ENCODE measurements around the gene ZFHX3. TPM values are rescaled to one million over a fixed set of nuclear protein-coding genes. Genes with fewer than 3 reads are reported as not detected.

The ZFHX3 gene
- total RNA-seq, 1 experiment from 2014 or later: 21.8 TPM

- POLR2A ChIA-PET (ENCODE audit: low non-redundant PET): no interaction called here
- CTCF ChIA-PET: interaction anchor here (1.1 kb wide), 1 partner anchor 46 kb away, joined by 3 read pairs; no protein-coding TSS in a partner anchor
- Histone ChIP-seq H3K4me3 (ENCODE audit: low read depth, low read length, poor library complexity, severe bottlenecking) (no peak overlapping the region), H3K4me1 (ENCODE audit: insufficient read depth, low read length, poor library complexity, severe bottlenecking) (peaks cover 50% of the 10 kb centered on the region), H3K27ac (ENCODE audit: low read depth, low read length, poor library complexity, severe bottlenecking) (peak overlapping the region; percentile 50), H3K9me3 (ENCODE audit: low read depth, low read length, poor library complexity, severe bottlenecking) (no peaks in the 10 kb centered on the region), H3K36me3 (ENCODE audit: insufficient read depth, low read length, poor library complexity, severe bottlenecking) (no peaks in the 10 kb centered on the region), H3K27me3 (replicated peaks; ENCODE audit: insufficient read depth, low read depth, low read length, poor library complexity) (no peaks in the 10 kb centered on the region)
- TF ChIP-seq EZH2 (IDR thresholded peaks at IDR 0.05; ENCODE audit: borderline replicate concordance, low read depth, low read length, poor library complexity, severe bottlenecking): no peak
- TF ChIP-seq CTCF (conservative IDR thresholded peaks at IDR 0.05; ENCODE audit: low read depth, low read length): no peak
- peak; percentile 54 for DNase-seq (ENCODE audit: low spot score)
- intact Hi-C loops (cut with micrococcal nuclease; ENCODE audit: unreplicated experiment): no loop called here
- no TSS peak for BruUV-seq (replicated peaks)
Measured at GRCh38 chr16:72878301-72879269, 169.3 kb downstream of the ZFHX3 start.

GRCh38 chr16:72877374-72878028, 170.4 kb downstream of the ZFHX3 start:
- no peaks in the 10 kb centered on the region for H3K27me3 ChIP-seq (replicated peaks; ENCODE audit: insufficient read depth, low read depth, low read length, poor library complexity)
- H3K9me3 ChIP-seq (ENCODE audit: low read depth, low read length, poor library complexity, severe bottlenecking): no peaks in the 10 kb centered on the region
- intact Hi-C loops (cut with micrococcal nuclease; ENCODE audit: unreplicated experiment): no loop called here
- CTCF ChIA-PET: interaction anchor here (1.1 kb wide), 1 partner anchor 45 kb away, joined by 3 read pairs; no protein-coding TSS in a partner anchor
- POLR2A ChIA-PET (ENCODE audit: low non-redundant PET): no interaction called here
- peak overlapping the region; percentile 50 for H3K27ac ChIP-seq (ENCODE audit: low read depth, low read length, poor library complexity, severe bottlenecking)
- no peaks in the 10 kb centered on the region for H3K36me3 ChIP-seq (ENCODE audit: insufficient read depth, low read length, poor library complexity, severe bottlenecking)
- peaks cover 50% of the 10 kb centered on the region for H3K4me1 ChIP-seq (ENCODE audit: insufficient read depth, low read length, poor library complexity, severe bottlenecking)
- DNase-seq (ENCODE audit: low spot score): peak; percentile 87
- BruUV-seq (replicated peaks): no TSS peak
- H3K4me3 ChIP-seq (ENCODE audit: low read depth, low read length, poor library complexity, severe bottlenecking): no peak overlapping the region
- TF ChIP-seq EZH2 (IDR thresholded peaks at IDR 0.05; ENCODE audit: borderline replicate concordance, low read depth, low read length, poor library complexity, severe bottlenecking) (no peak), CTCF (conservative IDR thresholded peaks at IDR 0.05; ENCODE audit: low read depth, low read length) (no peak)

- H3K4me3 ChIP-seq (ENCODE audit: low read depth, low read length, poor library complexity, severe bottlenecking): no peak overlapping the region
- no peak for DNase-seq (ENCODE audit: low spot score)
- peaks cover 50% of the 10 kb centered on the region for H3K4me1 ChIP-seq (ENCODE audit: insufficient read depth, low read length, poor library complexity, severe bottlenecking)
- intact Hi-C loops (cut with micrococcal nuclease; ENCODE audit: unreplicated experiment): no loop called here
- H3K27ac ChIP-seq (ENCODE audit: low read depth, low read length, poor library complexity, severe bottlenecking): peak overlapping the region; percentile 50
- CTCF ChIA-PET: no interaction called here
- POLR2A ChIA-PET (ENCODE audit: low non-redundant PET): no interaction called here
- H3K27me3 ChIP-seq (replicated peaks; ENCODE audit: insufficient read depth, low read depth, low read length, poor library complexity): no peaks in the 10 kb centered on the region
- TSS peak; percentile 60 for BruUV-seq (replicated peaks)
- H3K36me3 ChIP-seq (ENCODE audit: insufficient read depth, low read length, poor library complexity, severe bottlenecking): no peaks in the 10 kb centered on the region
- no peak for TF ChIP-seq EZH2 (IDR thresholded peaks at IDR 0.05; ENCODE audit: borderline replicate concordance, low read depth, low read length, poor library complexity, severe bottlenecking)
- no peak for TF ChIP-seq CTCF (conservative IDR thresholded peaks at IDR 0.05; ENCODE audit: low read depth, low read length)
- no peaks in the 10 kb centered on the region for H3K9me3 ChIP-seq (ENCODE audit: low read depth, low read length, poor library complexity, severe bottlenecking)
Measured at GRCh38 chr16:72876981-72877373, 171.0 kb downstream of the ZFHX3 start.

Measured in A673 (cell line).